CD4-positive, alpha-beta T cell treated with Interleukin-12 subunit alpha and Interleukin-12 subunit beta, for 1 hour (primary cell): ENCODE measurements around the gene ZSCAN30.
"Not testable (repeated sequence)": the region's sequence is repeated elsewhere in the genome, so short reads cannot be mapped to it uniquely, and the experiment has no call there.

Source experiments
- DNase-seq: peaks from one replicate; pipeline ENCODE4 v3.0.0-alpha.2; 2020

Gene ZSCAN30

DNA sequence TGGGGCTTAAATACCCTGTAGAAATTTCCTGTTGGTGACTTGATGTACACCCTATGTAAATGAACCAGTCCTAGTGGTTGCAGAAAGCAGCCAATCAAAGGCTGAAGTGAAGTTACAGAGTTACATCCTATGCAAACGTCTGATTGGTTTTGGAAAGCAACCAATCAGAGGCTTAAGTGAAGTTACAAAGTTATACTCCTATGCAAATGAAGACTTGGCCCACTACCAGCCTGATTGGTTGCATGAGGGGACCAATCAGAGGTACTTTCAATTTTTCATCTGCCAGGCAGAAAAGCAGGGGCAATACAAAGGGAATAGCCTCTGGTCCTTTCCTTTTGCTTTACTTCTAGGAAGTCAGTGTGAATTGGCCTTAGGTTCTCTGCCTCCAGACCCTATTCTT lies 62.8 kb downstream of the ZSCAN30 start:
- DNase-seq: peak; percentile 5

DNA sequence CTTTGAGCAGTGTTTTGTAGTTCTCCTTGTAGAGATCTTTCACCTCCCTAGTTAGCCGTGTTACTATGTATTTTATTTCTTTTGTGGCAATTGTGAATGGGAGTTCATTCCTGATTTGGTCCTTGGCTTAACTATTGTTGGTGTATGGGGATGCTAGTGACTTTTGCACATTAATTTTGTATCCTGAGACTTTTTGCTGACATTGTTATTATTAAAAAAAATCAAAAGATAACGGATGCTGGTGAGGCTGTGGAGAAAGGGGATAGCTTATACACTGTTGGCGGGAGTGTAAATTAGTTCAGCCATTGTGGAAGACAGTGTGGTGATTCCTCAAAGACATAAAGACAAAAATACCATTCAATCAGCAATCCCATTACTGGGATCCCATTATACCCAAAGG lies 66.2 kb downstream of the ZSCAN30 start:
- DNase-seq: no peak

DNA sequence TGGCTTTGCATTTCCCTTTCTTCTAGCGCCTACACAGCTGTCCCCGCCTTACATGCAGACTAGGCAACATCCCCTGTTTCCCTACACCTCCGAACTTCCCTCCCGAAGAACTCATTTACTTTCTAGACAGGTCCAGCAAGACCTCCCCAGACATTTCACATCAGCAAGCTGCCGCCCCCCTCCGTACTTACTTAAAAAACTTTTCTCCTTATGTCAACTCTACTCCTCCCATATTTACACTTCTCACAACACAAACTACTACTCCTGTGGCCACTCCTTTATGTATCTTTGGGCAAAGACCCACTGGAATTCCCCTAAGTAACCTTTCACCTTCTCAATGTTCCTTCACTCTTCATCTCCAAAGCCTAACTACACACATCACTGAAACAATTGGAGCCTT lies 69.6 kb downstream of the ZSCAN30 start:
- no peak for DNase-seq

DNA sequence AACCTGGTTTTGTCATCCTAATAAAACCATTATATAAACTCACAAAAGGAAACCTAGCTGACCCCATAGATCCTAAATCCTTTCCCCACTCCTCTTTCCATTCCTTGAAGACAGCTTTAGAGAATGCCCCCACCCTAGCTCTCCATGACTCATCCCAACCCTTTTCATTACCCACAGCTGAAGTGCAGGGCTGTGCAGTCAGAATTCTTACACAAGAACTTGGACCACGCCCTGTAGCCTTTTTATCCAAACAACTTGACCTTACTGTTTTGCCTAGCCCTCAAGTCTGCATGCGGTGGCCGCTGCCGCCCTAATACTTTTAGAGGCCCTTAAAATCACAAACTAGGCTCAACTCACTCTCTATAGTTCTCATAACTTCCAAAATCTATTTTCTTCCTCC lies 70.7 kb downstream of the ZSCAN30 start:
- DNase-seq: not testable (repeated sequence)

DNA sequence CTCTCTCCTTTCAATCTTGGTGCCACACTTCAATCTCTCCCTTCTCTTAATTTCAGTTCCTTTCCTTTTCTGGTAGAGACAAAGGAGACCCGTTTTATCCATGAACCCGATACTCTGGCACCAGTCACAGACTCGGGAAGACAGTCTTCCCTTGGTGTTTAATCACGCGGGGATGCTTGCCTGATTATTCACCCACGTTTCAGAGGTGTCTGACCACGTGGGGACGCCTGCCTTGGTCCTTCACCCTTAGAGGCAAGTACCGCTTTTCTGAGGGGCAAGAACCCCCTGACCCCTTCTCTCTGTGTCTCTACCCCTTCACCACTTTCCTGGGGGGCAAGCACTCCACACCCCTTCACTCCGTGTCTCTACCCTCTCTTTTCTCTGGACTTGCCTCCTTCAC lies 73.4 kb downstream of the ZSCAN30 start:
- not testable (repeated sequence) for DNase-seq

DNA sequence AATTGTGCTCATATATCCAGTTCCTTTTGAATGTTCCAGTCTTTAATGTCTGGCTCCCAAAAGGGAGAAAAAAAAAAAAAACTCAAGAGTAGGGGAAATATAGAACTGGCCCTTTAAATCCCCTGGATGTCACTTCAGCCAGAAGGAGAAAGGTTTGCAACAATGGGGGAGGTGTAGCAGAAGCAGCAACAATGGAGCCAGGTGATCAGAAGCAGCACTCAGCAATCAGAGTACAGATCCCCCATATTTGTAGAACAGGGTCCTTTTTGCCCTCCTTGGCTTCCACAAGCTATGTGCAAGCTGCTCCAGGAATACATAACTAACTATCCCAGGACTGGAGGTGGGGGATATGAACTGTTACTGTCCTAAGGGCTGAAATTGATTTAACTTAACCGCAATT lies 75.0 kb downstream of the ZSCAN30 start:
- no peak for DNase-seq

DNA sequence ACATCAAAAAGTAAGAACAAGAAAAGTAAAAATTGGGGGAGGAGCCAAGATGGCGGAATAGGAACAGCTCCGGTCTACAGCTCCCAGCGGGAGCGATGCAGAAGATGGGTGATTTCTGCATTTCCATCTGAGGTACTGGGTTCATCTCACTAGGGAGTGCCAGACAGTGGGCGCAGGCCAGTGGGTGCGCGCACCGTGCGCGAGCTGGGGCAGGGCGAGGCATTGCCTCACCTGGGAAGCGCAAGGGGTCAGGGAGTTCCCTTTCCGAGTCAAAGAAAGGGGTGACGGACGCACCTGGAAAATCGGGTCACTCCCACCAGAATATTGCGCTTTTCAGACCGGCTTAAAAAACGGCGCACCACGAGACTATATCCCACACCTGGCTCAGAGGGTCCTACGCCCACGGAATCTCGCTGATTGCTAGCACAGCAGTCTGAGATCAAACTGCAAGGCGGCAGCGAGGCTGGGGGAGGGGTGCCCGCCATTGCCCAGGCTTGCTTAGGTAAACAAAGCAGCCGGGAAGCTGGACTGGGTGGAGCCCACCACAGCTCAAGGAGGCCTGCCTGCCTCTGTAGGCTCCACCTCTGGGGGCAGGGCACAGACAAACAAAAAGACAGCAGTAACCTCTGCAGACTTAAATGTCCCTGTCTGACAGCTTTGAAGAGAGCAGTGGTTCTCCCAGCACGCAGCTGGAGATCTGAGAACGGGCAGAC lies 84.1 kb downstream of the ZSCAN30 start:
- DNase-seq: not testable (repeated sequence)

DNA sequence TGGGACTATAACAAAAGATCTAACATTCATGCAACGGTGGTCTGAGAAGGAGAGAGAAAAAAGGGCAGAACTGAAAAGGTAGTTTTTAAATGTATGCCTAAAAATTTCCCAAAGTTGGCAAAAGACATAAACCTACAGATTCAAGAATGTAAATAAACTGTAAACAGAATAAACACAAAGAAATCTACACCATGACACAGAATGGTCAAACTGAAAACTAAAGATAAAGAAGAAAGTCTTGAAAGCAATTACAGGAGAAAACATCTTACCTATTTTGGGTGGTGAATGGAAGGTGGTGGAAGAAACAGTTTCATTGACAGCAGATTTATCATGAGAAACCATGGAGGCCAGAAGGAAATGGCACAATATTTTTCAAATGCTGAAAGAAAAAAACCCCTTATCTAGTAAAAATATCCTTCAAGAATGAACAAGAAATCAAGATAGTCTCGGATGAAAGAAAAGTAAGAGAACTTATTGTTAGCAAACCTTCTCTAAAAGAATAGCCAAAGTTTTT lies 84.8 kb downstream of the ZSCAN30 start:
- DNase-seq: no peak

DNA sequence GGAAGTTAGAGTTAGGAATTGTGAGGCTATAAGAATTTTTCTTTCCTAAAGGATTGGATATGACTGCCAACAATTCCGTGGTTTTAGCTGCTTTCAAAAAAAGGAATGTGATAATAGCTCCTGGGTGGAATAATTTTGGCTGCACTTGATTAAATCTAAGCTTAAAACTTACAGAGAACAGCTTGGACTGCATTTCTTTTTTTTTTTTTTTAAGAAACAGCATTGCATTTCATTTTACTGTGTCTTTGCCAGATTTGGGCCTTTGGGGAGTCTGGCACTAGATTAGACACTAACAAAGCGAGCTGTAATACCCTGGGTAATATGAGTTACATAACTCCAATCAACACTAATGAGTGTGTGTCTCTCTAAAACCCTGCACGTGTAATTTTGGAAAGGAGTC lies 87.0 kb downstream of the ZSCAN30 start:
- no peak for DNase-seq

DNA sequence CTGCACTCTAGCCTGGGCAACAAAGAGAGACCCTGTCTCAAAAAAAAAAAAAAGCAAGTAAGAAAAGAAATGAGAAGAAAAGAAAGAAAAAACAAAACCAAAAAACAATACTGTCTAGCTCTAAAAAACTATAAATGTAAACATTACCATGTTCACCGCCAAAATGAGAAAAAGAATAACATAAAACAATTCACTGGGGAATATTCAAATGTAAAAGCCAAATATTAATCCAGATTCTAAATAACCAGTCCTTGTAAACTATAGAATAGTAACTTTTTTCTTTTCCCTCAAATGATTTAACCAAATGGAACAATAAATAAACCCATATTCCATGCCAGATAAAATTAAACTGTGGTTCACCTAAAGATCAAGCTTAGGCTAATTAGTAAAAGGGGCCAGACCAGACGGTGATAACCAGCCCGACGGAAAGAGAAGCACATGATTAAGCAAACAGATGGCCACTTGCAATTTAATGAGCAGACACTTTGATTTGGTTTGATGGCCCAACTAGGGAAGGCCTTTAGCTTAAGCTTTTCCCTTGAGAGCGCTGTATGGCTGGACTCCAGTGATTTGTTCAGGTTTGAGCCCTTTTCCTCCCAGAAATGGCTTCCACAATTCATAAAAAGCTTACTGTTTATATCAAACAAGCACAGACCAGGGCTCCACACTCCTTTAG lies 88.6 kb downstream of the ZSCAN30 start:
- no peak for DNase-seq
